PC-9 (cell line): Measurements from ENCODE around the gene NFKB1.

ENCODE experiments used
- EZH2 ChIP-seq: fragments of 200-600 bp; sonication (generic); IDR thresholded peaks from 2 replicates; pipeline ENCODE4 v1.8.0; 2017; ENCODE audit warnings: antibody characterized with exemption, low read depth
- TF ChIP-seq, protein P1 (sequence below): fragments of 200-600 bp; sonication (generic); conservative IDR thresholded peaks from 2 replicates; pipeline ENCODE4 v1.6.1; 2017; ENCODE audit warnings: mixed run types, antibody characterized with exemption, mild to moderate bottlenecking, moderate library complexity

DNA sequence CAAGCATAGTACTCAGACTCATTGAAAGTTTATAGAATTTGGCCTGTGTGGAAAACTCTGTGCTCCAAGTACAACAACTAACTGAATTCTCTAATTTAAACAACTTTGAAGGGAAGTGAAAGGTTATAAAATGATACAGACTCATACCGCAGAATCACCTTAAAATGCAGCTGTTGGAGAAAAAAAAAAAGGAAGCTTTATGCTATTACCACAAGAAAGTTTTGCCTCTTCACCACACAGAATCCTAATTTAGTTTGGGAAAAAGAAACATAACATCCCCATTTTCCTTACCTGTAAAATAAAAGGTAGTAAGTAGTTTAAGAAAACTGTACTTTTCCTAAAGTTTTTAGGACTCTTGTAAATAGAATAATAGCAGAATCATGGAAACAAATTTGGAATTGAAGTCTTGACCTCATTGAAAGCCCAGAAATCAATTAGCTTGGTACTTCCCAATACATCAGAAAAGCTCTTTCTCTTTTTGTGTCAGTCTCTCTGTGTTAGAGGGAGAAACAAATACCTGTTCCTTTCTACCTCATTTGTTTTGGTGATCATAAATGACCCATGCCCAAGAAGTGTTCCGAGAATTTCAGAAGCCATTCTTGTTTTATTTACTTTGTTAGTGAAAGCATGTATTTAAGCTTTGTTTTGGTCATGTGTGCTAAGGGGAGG, 78.8 kb downstream of the NFKB1 start:
- TF ChIP-seq, protein P1, sequence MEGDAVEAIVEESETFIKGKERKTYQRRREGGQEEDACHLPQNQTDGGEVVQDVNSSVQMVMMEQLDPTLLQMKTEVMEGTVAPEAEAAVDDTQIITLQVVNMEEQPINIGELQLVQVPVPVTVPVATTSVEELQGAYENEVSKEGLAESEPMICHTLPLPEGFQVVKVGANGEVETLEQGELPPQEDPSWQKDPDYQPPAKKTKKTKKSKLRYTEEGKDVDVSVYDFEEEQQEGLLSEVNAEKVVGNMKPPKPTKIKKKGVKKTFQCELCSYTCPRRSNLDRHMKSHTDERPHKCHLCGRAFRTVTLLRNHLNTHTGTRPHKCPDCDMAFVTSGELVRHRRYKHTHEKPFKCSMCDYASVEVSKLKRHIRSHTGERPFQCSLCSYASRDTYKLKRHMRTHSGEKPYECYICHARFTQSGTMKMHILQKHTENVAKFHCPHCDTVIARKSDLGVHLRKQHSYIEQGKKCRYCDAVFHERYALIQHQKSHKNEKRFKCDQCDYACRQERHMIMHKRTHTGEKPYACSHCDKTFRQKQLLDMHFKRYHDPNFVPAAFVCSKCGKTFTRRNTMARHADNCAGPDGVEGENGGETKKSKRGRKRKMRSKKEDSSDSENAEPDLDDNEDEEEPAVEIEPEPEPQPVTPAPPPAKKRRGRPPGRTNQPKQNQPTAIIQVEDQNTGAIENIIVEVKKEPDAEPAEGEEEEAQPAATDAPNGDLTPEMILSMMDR: no peak
- TF ChIP-seq EZH2: no peak
